Activated CD4-positive, alpha-beta T cell treated with anti-CD3 and anti-CD28 coated beads for 36 hours (primary cell): ENCODE results near the gene RMRP. TPM values are rescaled to one million over a fixed set of nuclear protein-coding genes. Genes with fewer than 3 reads are reported as not detected.

Experiments
- ATAC-seq: fragments of 200-7000 bp; cut with Tn5 transposase; one replicate; pipeline ENCODE4 v1.10.0; 2021; ENCODE audit warnings: mild to moderate bottlenecking, moderate library complexity
- CTCF ChIA-PET: fragments of 350-600 bp; sonication (Branson Sonifier 250); formaldehyde crosslinking; loops from one replicate; lab custom pipeline; 2021; ENCODE audit warnings: antibody characterized with exemption; lab: Charles Lee
- POLR2A ChIA-PET: fragments of 350-600 bp; sonication (Branson Sonifier 250); formaldehyde crosslinking; loops from one replicate; lab custom pipeline; 2021; ENCODE audit warnings: antibody characterized with exemption, inconsistent platforms; lab: Charles Lee
- DNase-seq: peaks from one replicate; pipeline ENCODE4 v3.0.0-alpha.2; 2020
- H3K27ac Mint-ChIP-seq: one replicate; pipeline ENCODE4 v1.8.0; 2021; ENCODE audit warnings: mixed read lengths
- H3K27me3 Mint-ChIP-seq: one replicate; pipeline ENCODE4 v1.8.0; 2021; ENCODE audit warnings: mixed read lengths
- H3K36me3 Mint-ChIP-seq: one replicate; pipeline ENCODE4 v1.8.0; 2021; ENCODE audit warnings: low read depth, mixed read lengths
- H3K4me1 Mint-ChIP-seq: one replicate; pipeline ENCODE4 v1.8.0; 2021; ENCODE audit warnings: mixed read lengths
- H3K4me3 Mint-ChIP-seq: one replicate; pipeline ENCODE4 v1.8.0; 2021; ENCODE audit warnings: mild to moderate bottlenecking, moderate library complexity, mixed read lengths
- H3K9me3 Mint-ChIP-seq: one replicate; pipeline ENCODE4 v1.8.0; 2021; ENCODE audit warnings: low read depth, mixed read lengths
- intact Hi-C, 2 experiments: fragments of 100-400 bp; cut with DNase I in 1 of 2; cut with micrococcal nuclease in 1 of 2; formaldehyde crosslinking; loops; one replicate each; pipeline versions ENCODE4 v1.14.2 to v1.15.1; 2022 to 2024; cut with DNase I, micrococcal nuclease
- total RNA-seq, 2 experiments: library from RNA; stranded (reverse); gene quantifications; one replicate each; pipeline ENCODE4 v1.2.3, GENCODE V29; 2021

Gene RMRP
- total RNA-seq, 2 experiments from 2014 or later = 894 to 11,462 TPM

- Mint-ChIP-seq H3K27me3 (no peaks in the 10 kb centered on the region), H3K4me1 (peaks cover 31% of the 10 kb centered on the region), H3K4me3 (no peak overlapping the region), H3K36me3 (peaks cover 14% of the 10 kb centered on the region), H3K9me3 (no peaks in the 10 kb centered on the region), H3K27ac (no peak overlapping the region)
- DNase-seq (no peak), ATAC-seq (no peak)
- intact Hi-C loops = no loop called here
- CTCF ChIA-PET = interaction anchor here (0.7 to 2.3 kb wide), 5 partner anchors 9 to 68 kb away, joined by 3 to 11 read pairs (median 4); partner anchors contain the start of genes CCDC107 and RMRP
- POLR2A ChIA-PET = no interaction called here
Measured at GRCh38 chr9:35666549-35666948, 8.7 kb upstream of the RMRP start.

DNA sequence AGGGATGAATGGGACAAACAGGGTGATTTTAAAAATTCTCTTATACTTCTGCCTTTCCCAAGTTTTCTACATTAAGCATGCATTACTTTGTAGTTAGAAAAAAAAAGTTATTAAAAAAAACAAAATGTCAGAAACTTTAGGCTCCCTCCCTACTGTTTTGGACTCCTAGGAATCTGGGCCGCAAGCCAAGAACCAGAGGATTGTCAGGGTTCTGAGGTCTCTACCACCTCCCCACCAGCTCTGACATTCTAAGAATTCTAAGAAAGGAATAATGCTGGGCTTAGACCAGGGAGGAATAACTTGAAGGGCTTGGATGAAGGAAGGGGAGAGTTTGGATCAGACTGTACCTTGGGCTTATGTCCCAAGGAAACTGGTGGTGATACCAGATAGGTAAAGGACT, 8.2 kb upstream of the RMRP start:
- peaks cover 35% of the 10 kb centered on the region for H3K4me1 Mint-ChIP-seq
- H3K36me3 Mint-ChIP-seq = peaks cover 17% of the 10 kb centered on the region
- no peaks in the 10 kb centered on the region for H3K27me3 Mint-ChIP-seq
- ChIA-PET CTCF (interaction anchor here (0.7 to 2.6 kb wide), 13 partner anchors 8 to 173 kb away, joined by 3 to 20 read pairs (median 4); partner anchors contain the start of genes CCDC107 and RMRP), POLR2A (no interaction called here)
- DNase-seq = no peak
- no peaks in the 10 kb centered on the region for H3K9me3 Mint-ChIP-seq
- H3K27ac Mint-ChIP-seq = no peak overlapping the region
- intact Hi-C loops = no loop called here
- peak overlapping the region; percentile 75 for H3K4me3 Mint-ChIP-seq
- no peak for ATAC-seq

- H3K4me3 Mint-ChIP-seq = peak overlapping the region; percentile 75
- no peak for ATAC-seq
Measured at GRCh38 chr9:35665471-35665818, 7.6 kb upstream of the RMRP start.

GRCh38 chr9:35664531-35665470, 7.0 kb upstream of the RMRP start, which contains the start of gene ARHGEF39:
ARHGEF39 (minus strand) TSS chr9:35665195; CDS start chr9:35665169, 26 bp downstream.
- H3K4me3 Mint-ChIP-seq = peak within 1 kb of the TSS; percentile 75
- peaks cover 47% of the 10 kb centered on the region for H3K4me1 Mint-ChIP-seq
- H3K27me3 Mint-ChIP-seq = no peaks in the 10 kb centered on the region
- ATAC-seq = peak; percentile 92
- peak; percentile 86 for DNase-seq
- ChIA-PET CTCF (interaction anchor here (0.6 to 2.6 kb wide), 21 partner anchors 10 to 445 kb away, joined by 3 to 20 read pairs (median 4); no protein-coding TSS in a partner anchor), POLR2A (interaction anchor here (0.6 to 1.7 kb wide), 4 partner anchors 15 to 62 kb away, joined by 3 to 9 read pairs (median 5); partner anchors contain the start of gene SIT1)
- peak within 1 kb of the TSS; percentile 59 for H3K27ac Mint-ChIP-seq
- no peaks in the 10 kb centered on the region for H3K9me3 Mint-ChIP-seq
- peaks cover 27% of the 10 kb centered on the region for H3K36me3 Mint-ChIP-seq
- intact Hi-C loops = loop anchor here in 1 of 2 experiments (1.0 kb wide), 2 partner anchors 24 to 164 kb away; partner anchors contain the start of gene TMEM8B

More at GRCh38 chr9:35665471-35665818, 7.6 kb upstream of the RMRP start:
- ChIA-PET POLR2A (interaction anchor here (1.7 kb wide), 2 partner anchors 15 to 23 kb away, joined by 3 to 7 read pairs; partner anchors contain the start of gene SIT1), CTCF (interaction anchor here (0.6 to 2.6 kb wide), 13 partner anchors 8 to 71 kb away, joined by 3 to 20 read pairs (median 4); partner anchors contain the start of genes CCDC107 and RMRP)
- Mint-ChIP-seq H3K9me3 (no peaks in the 10 kb centered on the region), H3K36me3 (peaks cover 23% of the 10 kb centered on the region), H3K27me3 (no peaks in the 10 kb centered on the region), H3K4me1 (peaks cover 41% of the 10 kb centered on the region), H3K27ac (peak overlapping the region; percentile 57)
- DNase-seq = no peak
- intact Hi-C loops = loop anchor here in 1 of 2 experiments (1.0 kb wide), 2 partner anchors 23 to 164 kb away; partner anchors contain the start of gene TMEM8B

DNA sequence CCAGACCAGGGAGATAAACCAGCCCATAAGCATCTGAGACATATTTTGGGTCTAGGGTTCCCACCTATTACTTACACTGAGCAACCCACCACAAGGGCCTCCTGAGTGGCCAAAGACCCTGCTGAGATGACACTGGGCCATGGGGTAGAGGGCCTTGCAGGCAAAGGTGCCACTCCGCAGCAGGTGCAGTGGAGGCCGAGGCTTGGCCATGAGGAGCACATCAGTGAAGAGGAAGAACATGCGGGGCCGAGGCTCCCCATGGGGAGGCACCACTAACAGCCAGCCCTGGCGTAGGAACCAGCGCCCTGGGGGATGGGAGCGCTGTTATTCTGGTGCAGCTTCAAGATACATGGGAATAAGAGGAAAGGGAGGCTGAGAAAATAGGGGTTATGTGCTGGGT, 4.6 kb upstream of the RMRP start:
- Mint-ChIP-seq H3K4me1 (peaks cover 63% of the 10 kb centered on the region), H3K4me3 (peak overlapping the region; percentile 9), H3K36me3 (peaks cover 37% of the 10 kb centered on the region), H3K9me3 (no peaks in the 10 kb centered on the region), H3K27me3 (peaks cover 2% of the 10 kb centered on the region), H3K27ac (peak overlapping the region; percentile 74)
- ATAC-seq = no peak
- ChIA-PET POLR2A (no interaction called here), CTCF (interaction anchor here (0.6 to 2.6 kb wide), 3 partner anchors 10 to 33 kb away, joined by 3 to 23 read pairs (median 4); no protein-coding TSS in a partner anchor)
- intact Hi-C loops = no loop called here
- no peak for DNase-seq

DNA sequence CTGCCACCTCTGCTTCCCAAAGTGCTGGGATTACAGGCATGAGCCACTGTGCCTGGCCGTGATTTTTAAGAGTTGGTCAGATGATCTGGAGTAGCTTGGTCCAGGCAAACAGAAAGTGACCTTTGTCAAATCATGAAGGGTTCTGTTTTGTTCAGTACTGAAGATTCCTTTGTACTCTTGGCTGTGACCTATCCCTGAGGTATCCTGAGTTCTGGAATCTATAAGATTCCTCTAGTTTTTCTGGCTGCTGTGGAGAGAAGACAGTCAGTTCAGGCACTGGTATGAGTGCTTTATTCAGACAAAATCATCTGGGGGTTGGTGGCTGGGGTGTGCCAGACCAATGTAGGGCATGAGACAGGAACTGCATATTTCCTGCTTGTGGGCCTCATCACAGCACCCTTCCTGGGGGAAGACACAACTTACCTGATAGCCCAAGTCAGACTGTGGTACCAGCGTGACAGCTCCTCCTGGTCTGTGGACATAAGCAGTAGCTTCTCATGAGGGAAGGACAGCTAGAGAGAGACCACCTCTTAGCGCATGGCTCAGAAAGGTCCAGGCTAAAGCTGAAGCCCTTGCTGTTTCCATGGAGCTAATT, 4.0 kb upstream of the RMRP start:
- ATAC-seq (no peak), DNase-seq (no peak)
- Mint-ChIP-seq H3K4me1 (peaks cover 69% of the 10 kb centered on the region), H3K9me3 (no peaks in the 10 kb centered on the region), H3K36me3 (peaks cover 37% of the 10 kb centered on the region), H3K27ac (peak overlapping the region; percentile 74), H3K4me3 (peak overlapping the region; percentile 6), H3K27me3 (peaks cover 2% of the 10 kb centered on the region)
- intact Hi-C loops = no loop called here
- CTCF ChIA-PET = interaction anchor here (0.6 to 6.7 kb wide), 10 partner anchors 10 to 67 kb away, joined by 3 to 89 read pairs (median 4); partner anchors contain the start of gene SIT1
- POLR2A ChIA-PET = interaction anchor here (1.0 kb wide), 1 partner anchor 71 kb away, joined by 3 read pairs; the partner anchor contains the start of genes CREB3 and TLN1

- Mint-ChIP-seq H3K4me3 (no peak overlapping the region), H3K36me3 (peaks cover 37% of the 10 kb centered on the region), H3K27ac (peak overlapping the region; percentile 1), H3K9me3 (no peaks in the 10 kb centered on the region), H3K4me1 (peaks cover 77% of the 10 kb centered on the region), H3K27me3 (peaks cover 2% of the 10 kb centered on the region)
- ChIA-PET CTCF (interaction anchor here (0.6 to 6.7 kb wide), 10 partner anchors 12 to 68 kb away, joined by 3 to 89 read pairs (median 4); partner anchors contain the start of genes CA9 and SIT1), POLR2A (interaction anchor here (0.8 to 1.0 kb wide), 2 partner anchors 19 to 72 kb away, joined by 3 read pairs; partner anchors contain the start of genes CREB3 and TLN1)
- ATAC-seq (no peak), DNase-seq (no peak)
- intact Hi-C loops = no loop called here
Measured at GRCh38 chr9:35660966-35661415, 3.2 kb upstream of the RMRP start.

DNA sequence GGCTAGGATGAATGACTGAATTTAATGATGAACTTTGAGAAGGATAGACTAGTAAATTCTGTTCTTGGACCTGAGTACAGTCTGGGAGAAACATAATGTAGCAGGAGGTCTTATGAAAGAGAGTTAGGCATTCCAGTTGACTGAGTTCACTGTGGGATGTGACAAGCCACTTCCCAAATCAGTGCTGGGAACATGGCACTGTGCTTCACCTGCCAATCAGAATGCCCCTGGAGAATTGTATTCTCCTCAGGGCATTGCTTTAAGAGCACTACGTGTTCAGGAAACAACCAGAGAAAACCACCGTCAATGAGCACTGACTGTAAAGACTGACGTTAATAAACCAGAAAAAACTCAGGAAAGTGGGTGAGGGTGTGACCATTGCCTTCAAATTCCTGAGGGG, 1.5 kb upstream of the RMRP start:
- intact Hi-C loops = loop anchor here (2.0 to 10.0 kb wide), 11 partner anchors 38 to 672 kb away; partner anchors contain the start of genes GBA2 (in 2 of the 2), RGP1 (in 2 of the 2), ATOSB (in 1 of the 2) and CD72 (in 1 of the 2)
- peaks cover 76% of the 10 kb centered on the region for H3K4me1 Mint-ChIP-seq
- ChIA-PET CTCF (interaction anchor here (0.7 to 6.7 kb wide), 15 partner anchors 12 to 1013 kb away, joined by 3 to 89 read pairs (median 4); partner anchors contain the start of genes CREB3, GALT, SIT1 and TLN1), POLR2A (no interaction called here)
- peaks cover 2% of the 10 kb centered on the region for H3K27me3 Mint-ChIP-seq
- H3K9me3 Mint-ChIP-seq = no peaks in the 10 kb centered on the region
- no peak for ATAC-seq
- peaks cover 37% of the 10 kb centered on the region for H3K36me3 Mint-ChIP-seq
- peak overlapping the region; percentile 80 for H3K4me3 Mint-ChIP-seq
- no peak for DNase-seq
- H3K27ac Mint-ChIP-seq = peak overlapping the region; percentile 82

- POLR2A ChIA-PET = interaction anchor here (1.3 kb wide), 1 partner anchor 29 kb away, joined by 3 read pairs; no protein-coding TSS in a partner anchor
- peak overlapping the region; percentile 80 for H3K4me3 Mint-ChIP-seq
- CTCF ChIA-PET = interaction anchor here (0.7 to 6.7 kb wide), 17 partner anchors 11 to 1013 kb away, joined by 3 to 89 read pairs (median 4); partner anchors contain the start of genes CREB3, GALT, SIT1 and TESK1
- H3K27me3 Mint-ChIP-seq = peaks cover 2% of the 10 kb centered on the region
- H3K36me3 Mint-ChIP-seq = peaks cover 37% of the 10 kb centered on the region
- H3K27ac Mint-ChIP-seq = peak overlapping the region; percentile 82
- no peaks in the 10 kb centered on the region for H3K9me3 Mint-ChIP-seq
- peak; percentile 45 for DNase-seq
- ATAC-seq = peak; percentile 1
- intact Hi-C loops = loop anchor here (1.0 to 10.0 kb wide), 16 partner anchors 37 to 672 kb away; partner anchors contain the start of genes GBA2 (in 2 of the 2), RGP1 (in 2 of the 2), ATOSB (in 1 of the 2) and CD72 (in 1 of the 2)
- peaks cover 72% of the 10 kb centered on the region for H3K4me1 Mint-ChIP-seq
Measured at GRCh38 chr9:35658968-35659220, 1.1 kb upstream of the RMRP start.
